Tibial artery (tissue), 4 donors: ENCODE measurements around the gene NANOGP8.

Experiments used
- DNase-seq, 2 donors: peaks; one replicate each; pipeline ENCODE4 v3.0.0-alpha.2; 2019
- H3K27ac ChIP-seq, 2 donors: fragments of 200-600 bp; sonication (generic) in 1 of 2; 1 replicate in 1 of 2; 2 replicates in 1 of 2; pipeline ENCODE4 v1.5.1; 2018 to 2019; ENCODE audit warnings: mild to moderate bottlenecking in 1 of 2
- H3K27me3 ChIP-seq, 2 donors: fragments of 200-600 bp; sonication (generic) in 1 of 2; one replicate each; pipeline versions ENCODE4 v1.5.1 to v1.6.0; 2016 to 2019
- H3K36me3 ChIP-seq, 3 donors: fragments of 200-600 bp; sonication (generic) in 2 of 3; one replicate each; pipeline ENCODE4 v1.5.1; 2016 to 2019; ENCODE audit warnings: mild to moderate bottlenecking in 2 of 3
- H3K4me1 ChIP-seq, 4 donors: fragments of 200-600 bp; sonication (generic) in 2 of 4; 1 replicate in 3 of 4; 2 replicates in 1 of 4; pipeline ENCODE4 v1.5.1; 2016 to 2019
- H3K4me3 ChIP-seq, 2 donors: fragments of 200-600 bp; sonication (generic) in 1 of 2; 1 replicate in 1 of 2; 2 replicates in 1 of 2; pipeline ENCODE4 v1.5.1; 2018 to 2019; ENCODE audit warnings: mild to moderate bottlenecking in 2 of 2
- H3K9me3 ChIP-seq, 3 donors: fragments of 200-600 bp; sonication (generic) in 1 of 3; one replicate each; pipeline ENCODE4 v1.5.1; 2016 to 2019
- intact Hi-C: fragments of 100-400 bp; cut with DNase I; formaldehyde crosslinking; loops from one replicate; pipeline ENCODE4 v1.15.0; 2023; ENCODE audit warnings: low total_unique reads
- TF ChIP-seq, protein P1 (sequence below), 2 experiments: fragments of 200-600 bp in 1 of 2; fragments of 450-650 bp in 1 of 2; IDR thresholded peaks; one replicate each; pipeline ENCODE4 v1.5.1; 2017 to 2019; ENCODE audit warnings: antibody characterized with exemption in 2 of 2, mild to moderate bottlenecking in 1 of 2, moderate library complexity in 1 of 2

The NANOGP8 gene

DNA sequence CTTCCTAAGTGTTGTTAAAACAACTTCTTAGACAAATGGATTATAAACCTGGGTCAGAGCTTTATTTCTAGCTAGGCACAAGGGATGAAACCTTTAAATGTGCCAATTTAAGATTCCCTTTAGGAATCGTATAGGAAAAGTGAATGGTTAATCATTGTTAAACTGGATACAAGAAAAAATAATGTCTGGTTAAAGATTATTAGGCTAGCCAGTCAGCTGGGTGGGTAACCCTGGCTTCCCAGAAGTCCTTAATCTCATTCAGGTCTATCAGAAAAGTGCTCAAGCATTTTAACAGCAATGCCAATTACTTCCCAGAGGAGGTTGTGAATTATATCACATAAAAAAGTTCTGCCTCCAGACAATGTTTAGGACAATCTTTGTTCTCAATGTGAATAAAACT is 37.6 kb downstream of the NANOGP8 start:
- no peak overlapping the region for H3K4me3 ChIP-seq
- no peak for DNase-seq
- TF ChIP-seq, protein P1, sequence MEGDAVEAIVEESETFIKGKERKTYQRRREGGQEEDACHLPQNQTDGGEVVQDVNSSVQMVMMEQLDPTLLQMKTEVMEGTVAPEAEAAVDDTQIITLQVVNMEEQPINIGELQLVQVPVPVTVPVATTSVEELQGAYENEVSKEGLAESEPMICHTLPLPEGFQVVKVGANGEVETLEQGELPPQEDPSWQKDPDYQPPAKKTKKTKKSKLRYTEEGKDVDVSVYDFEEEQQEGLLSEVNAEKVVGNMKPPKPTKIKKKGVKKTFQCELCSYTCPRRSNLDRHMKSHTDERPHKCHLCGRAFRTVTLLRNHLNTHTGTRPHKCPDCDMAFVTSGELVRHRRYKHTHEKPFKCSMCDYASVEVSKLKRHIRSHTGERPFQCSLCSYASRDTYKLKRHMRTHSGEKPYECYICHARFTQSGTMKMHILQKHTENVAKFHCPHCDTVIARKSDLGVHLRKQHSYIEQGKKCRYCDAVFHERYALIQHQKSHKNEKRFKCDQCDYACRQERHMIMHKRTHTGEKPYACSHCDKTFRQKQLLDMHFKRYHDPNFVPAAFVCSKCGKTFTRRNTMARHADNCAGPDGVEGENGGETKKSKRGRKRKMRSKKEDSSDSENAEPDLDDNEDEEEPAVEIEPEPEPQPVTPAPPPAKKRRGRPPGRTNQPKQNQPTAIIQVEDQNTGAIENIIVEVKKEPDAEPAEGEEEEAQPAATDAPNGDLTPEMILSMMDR (IDR thresholded peaks at IDR 0.05) = no peak
- intact Hi-C loops = no loop called here
- no peaks in the 10 kb centered on the region for H3K27me3 ChIP-seq
- H3K9me3 ChIP-seq = no peaks in the 10 kb centered on the region
- no peak overlapping the region for H3K27ac ChIP-seq
- no peaks in the 10 kb centered on the region for H3K36me3 ChIP-seq
- no peaks in the 10 kb centered on the region for H3K4me1 ChIP-seq

DNA sequence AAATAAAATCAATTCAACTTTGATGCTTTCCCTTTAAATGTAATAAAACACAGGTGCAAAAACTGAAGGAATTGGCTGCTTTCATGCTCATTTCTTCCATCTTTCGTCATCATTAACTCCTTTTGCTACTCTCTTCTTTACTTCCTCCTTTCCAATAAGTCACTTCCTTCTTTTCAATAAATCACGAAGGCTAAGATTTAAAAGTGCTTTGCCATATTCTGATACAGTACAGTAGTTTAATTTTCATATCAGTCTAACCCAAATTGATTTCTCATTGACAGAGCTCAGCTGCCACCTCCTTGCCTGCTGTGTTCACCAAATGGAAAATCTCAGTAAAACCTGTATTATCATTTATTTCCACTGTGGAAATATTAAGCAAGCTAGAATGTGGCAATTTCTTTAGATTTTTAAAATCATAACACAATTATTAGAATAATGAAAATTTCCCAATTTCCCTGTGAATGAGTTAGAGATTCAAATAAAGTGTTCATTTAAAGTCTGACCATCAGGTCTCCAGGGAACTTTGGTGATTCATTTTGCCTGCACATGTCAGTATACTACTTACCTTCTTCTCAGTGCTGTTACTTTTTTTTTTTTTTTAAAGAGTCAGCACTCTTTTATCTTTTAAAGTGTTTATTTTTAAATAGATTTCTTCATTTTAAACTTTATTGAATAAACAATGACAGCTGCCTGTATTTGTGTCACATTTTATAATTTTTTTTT is 41.6 kb downstream of the NANOGP8 start:
- no peaks in the 10 kb centered on the region for H3K4me1 ChIP-seq
- no peaks in the 10 kb centered on the region for H3K9me3 ChIP-seq
- intact Hi-C loops = no loop called here
- TF ChIP-seq, protein P1 (IDR thresholded peaks at IDR 0.05) = no peak
- H3K36me3 ChIP-seq = no peaks in the 10 kb centered on the region
- DNase-seq = no peak
- H3K4me3 ChIP-seq = no peak overlapping the region
- no peaks in the 10 kb centered on the region for H3K27me3 ChIP-seq
- H3K27ac ChIP-seq = no peak overlapping the region

DNA sequence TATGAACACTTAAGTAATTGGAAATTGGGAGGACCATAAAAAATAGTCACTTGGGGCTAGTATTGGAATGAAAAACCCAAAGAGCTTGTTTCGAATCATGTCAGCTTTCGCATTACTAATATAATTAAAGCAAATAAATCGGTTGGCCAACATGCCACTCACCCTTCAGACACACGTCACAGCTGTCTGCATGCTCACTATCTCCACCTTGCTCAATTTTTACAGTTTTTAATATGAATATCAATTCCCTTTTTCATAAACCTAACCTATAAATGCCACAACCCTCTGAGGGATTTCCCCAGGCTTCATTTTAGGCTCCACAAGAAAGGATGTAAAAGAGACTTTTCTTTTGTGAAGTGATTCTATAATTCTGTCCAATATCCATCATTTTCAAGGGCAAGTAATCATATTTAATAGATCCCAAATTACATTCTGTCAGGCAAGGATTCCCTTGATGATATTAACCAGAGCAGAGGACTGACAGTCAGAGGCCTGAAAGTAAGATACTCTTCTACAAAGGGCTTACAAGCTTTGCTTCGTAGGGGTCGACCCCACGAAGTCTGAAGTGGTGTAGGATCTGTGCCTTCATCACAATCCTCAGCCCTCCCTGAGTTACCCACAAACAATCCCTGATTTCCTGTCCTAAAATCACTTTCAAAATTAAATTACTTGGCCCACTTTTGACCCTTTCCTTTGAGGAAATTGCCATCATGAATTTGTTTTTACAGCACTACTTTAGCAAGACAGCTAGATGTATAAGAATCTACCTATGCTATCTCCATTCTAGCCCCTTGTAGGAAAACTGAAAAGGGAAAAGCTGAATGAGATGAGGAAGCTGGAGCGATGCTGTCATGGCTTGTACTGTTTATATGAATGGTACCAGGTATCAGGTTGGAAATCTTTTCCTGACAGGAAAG is 44.5 kb downstream of the NANOGP8 start:
- intact Hi-C loops = no loop called here
- Histone ChIP-seq H3K27ac (no peak overlapping the region), H3K9me3 (no peaks in the 10 kb centered on the region), H3K4me3 (no peak overlapping the region), H3K27me3 (no peaks in the 10 kb centered on the region), H3K4me1 (no peaks in the 10 kb centered on the region), H3K36me3 (no peaks in the 10 kb centered on the region)
- no peak for DNase-seq
- TF ChIP-seq, protein P1 (IDR thresholded peaks at IDR 0.05) = no peak

GRCh38 chr15:35038626-35039451 is 46.3 kb downstream of the NANOGP8 start:
- H3K4me3 ChIP-seq = no peak overlapping the region
- no peaks in the 10 kb centered on the region for H3K27me3 ChIP-seq
- DNase-seq = no peak
- no peaks in the 10 kb centered on the region for H3K4me1 ChIP-seq
- no peaks in the 10 kb centered on the region for H3K9me3 ChIP-seq
- H3K36me3 ChIP-seq = no peaks in the 10 kb centered on the region
- H3K27ac ChIP-seq = no peak overlapping the region
- intact Hi-C loops = no loop called here
- TF ChIP-seq, protein P1 (IDR thresholded peaks at IDR 0.05) = no peak
